Eye (tissue), 1 donor: ENCODE measurements around the gene CEP170B.
"Not testable (repeated sequence)": the region's sequence is repeated elsewhere in the genome, so short reads cannot be mapped to it uniquely, and the experiment has no call there.

Source experiments
- DNase-seq: peaks from one replicate; pipeline ENCODE4 v3.0.0-alpha.2; 2015

CEP170B gene

GRCh38 chr14:104865081-104865630 is at the start of gene CEP170B:
Gene CEP170B (plus strand): TSS chr14:104865268. CDS start chr14:104868451, 3,183 bp downstream.
- DNase-seq = no peak

- no peak for DNase-seq
Observed at GRCh38 chr14:104816616-104816884, 48.5 kb upstream of the CEP170B start.

GRCh38 chr14:104817930-104818713 is 46.9 kb upstream of the CEP170B start:
- DNase-seq = no peak

GRCh38 chr14:104818714-104819161 is 46.3 kb upstream of the CEP170B start:
- DNase-seq = no peak

GRCh38 chr14:104819361-104819781 is 45.7 kb upstream of the CEP170B start:
- DNase-seq = no peak

GRCh38 chr14:104820669-104821228 is 44.3 kb upstream of the CEP170B start:
- peak; percentile 77 for DNase-seq

- no peak for DNase-seq
Observed at GRCh38 chr14:104821229-104821945, 43.7 kb upstream of the CEP170B start.

- no peak for DNase-seq
Observed at GRCh38 chr14:104821971-104822608, 43.0 kb upstream of the CEP170B start.

GRCh38 chr14:104822821-104823615 is 42.0 kb upstream of the CEP170B start:
- DNase-seq = no peak

- no peak for DNase-seq
Observed at GRCh38 chr14:104824353-104824997, 40.6 kb upstream of the CEP170B start.

- peak; percentile 96 for DNase-seq
Observed at GRCh38 chr14:104826189-104826860, 38.7 kb upstream of the CEP170B start.

- peak; percentile 55 for DNase-seq
Observed at GRCh38 chr14:104826861-104827176, 38.2 kb upstream of the CEP170B start.

- DNase-seq = peak; percentile 59
Observed at GRCh38 chr14:104827177-104828055, 37.7 kb upstream of the CEP170B start.

- no peak for DNase-seq
Observed at GRCh38 chr14:104830781-104831180, 34.3 kb upstream of the CEP170B start.

- not testable (repeated sequence) for DNase-seq
Observed at GRCh38 chr14:104836171-104836935, 28.7 kb upstream of the CEP170B start.

GRCh38 chr14:104841730-104842129 is 23.3 kb upstream of the CEP170B start:
- DNase-seq = no peak

GRCh38 chr14:104843006-104843405 is 22.1 kb upstream of the CEP170B start:
- DNase-seq = no peak

- DNase-seq = peak; percentile 74
Observed at GRCh38 chr14:104843442-104844305, 21.4 kb upstream of the CEP170B start.
